Neural cell (in vitro differentiated cells): ENCODE data around the gene ERP44. TPM values are rescaled to one million over a fixed set of nuclear protein-coding genes. Genes with fewer than 3 reads are reported as not detected.

ENCODE experiments used
- polyA plus RNA-seq: library from polyadenylated mRNA; depleted of rRNA; stranded (reverse); fragments of >200 nt; gene quantifications from 2 replicates; pipeline ENCODE4 v1.2.3, GENCODE V29; 2014
- small RNA-seq, 3 experiments: library from RNA; depleted of rRNA; stranded (forward); fragments of <200 nt; gene quantifications; one replicate each; pipeline ENCODE3, GENCODE V24; 2012

Gene ERP44
- polyA plus RNA-seq, 1 donor from 2014 or later: 30.6 TPM

Small RNA genes within 50 kb of the gene (small RNA-seq; reads per million reads assigned to genes)
- 0 reads per million in 3 experiments for gene RN7SL75P

Other genes with a start within 250 kb of the ERP44 start
- 3.0 and 3.3 TPM in 2 replicates for gene STX17, start 192.3 kb downstream of the ERP44 start, polyA plus RNA-seq
- 11.3 and 12.3 TPM in 2 replicates for gene INVS, start 243 bp upstream of the ERP44 start, polyA plus RNA-seq